ENCODE measurements around the gene MCHR1. TPM values are rescaled to one million over a fixed set of nuclear protein-coding genes. Genes with fewer than 3 reads are reported as not detected.
"Not testable (repeated sequence)": the region's sequence is repeated elsewhere in the genome, so short reads cannot be mapped to it uniquely, and the experiment has no call there.

The MCHR1 gene
- total and polyA plus RNA-seq, 2 donors: 0.26 to 0.95 TPM

DNA sequence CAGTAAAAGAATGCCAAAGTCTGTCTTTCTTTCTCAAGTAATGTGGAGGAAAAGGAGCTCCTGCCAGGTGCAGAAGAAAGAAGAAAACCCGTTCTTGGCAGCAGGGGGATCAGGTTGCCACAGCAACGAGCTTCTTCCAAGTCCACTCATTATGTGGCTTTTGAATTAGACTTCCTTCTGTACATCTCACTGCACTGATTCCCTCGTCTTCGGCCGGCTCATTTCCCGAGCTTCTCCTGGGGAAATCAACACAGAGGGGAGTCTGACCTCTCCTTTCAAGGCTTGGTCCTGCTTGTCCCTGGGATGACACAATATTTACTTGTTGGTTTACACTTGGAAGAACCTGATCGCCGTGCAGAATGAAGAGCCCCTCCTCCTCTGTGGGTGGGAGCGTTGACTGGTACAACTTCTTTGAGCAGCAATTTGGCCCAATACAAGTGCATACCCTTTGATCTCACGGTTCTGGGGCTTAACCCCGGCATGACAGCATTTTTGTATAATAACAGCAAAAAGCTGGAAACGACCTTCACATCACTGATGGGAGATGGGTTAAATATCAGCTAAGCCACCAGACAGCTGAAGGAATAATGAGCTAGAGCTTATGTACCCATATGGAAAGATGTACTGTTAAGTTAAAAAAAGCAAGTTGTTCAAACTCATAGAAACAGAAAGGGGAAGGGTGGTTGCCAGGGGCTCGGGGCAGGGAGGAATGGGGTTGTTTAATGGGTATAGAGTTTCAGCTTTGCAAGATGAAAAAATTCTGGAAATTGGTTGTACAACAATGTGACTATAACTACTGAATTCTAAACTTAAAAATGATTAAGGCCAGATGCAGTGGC is 35.4 kb downstream of the MCHR1 start:
- WGBS: 26% methylated on average over 13 of the region's 13 CpGs
- Histone ChIP-seq H3K4me1 (ENCODE audit: insufficient read depth) (no peaks in the 10 kb centered on the region), H3K27ac (ENCODE audit: low read depth) (no peak overlapping the region), H3K4me3 (ENCODE audit: low read depth, low read length) (no peak overlapping the region), H3K36me3 (ENCODE audit: insufficient read depth) (no peaks in the 10 kb centered on the region)
- no peak for DNase-seq (ENCODE audit: extremely low spot score)

DNA sequence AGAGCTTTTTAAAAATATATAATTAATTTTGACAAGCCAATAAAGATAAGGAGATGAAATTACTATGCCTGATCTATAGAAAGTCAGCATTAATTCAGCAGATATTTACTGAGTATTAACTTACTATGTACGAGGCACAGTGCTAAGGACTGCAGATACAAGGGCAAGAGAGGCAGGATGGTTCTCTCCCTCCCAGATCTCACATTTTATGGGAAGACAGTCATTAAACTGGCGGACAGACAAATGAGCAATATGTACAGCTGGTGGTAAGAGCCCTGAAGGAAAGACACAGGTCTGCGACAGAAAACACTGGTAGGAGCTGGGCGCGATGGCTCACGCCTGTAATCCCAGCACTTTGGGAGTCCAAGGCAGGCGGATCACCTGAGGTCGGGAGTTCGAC is 36.8 kb downstream of the MCHR1 start:
- no peak for DNase-seq (ENCODE audit: extremely low spot score)
- WGBS: 94% methylated on average over 9 of the region's 9 CpGs
- H3K4me3 ChIP-seq (ENCODE audit: low read depth, low read length): no peak overlapping the region
- no peaks in the 10 kb centered on the region for H3K4me1 ChIP-seq (ENCODE audit: insufficient read depth)
- H3K36me3 ChIP-seq (ENCODE audit: insufficient read depth): no peaks in the 10 kb centered on the region
- H3K27ac ChIP-seq (ENCODE audit: low read depth): no peak overlapping the region

GRCh38 chr22:40717657-40718056 is 38.4 kb downstream of the MCHR1 start:
- not testable (repeated sequence) for H3K36me3 ChIP-seq (ENCODE audit: insufficient read depth); DNase-seq (ENCODE audit: extremely low spot score); H3K4me1 ChIP-seq (ENCODE audit: insufficient read depth); H3K4me3 ChIP-seq (ENCODE audit: low read depth, low read length); H3K27ac ChIP-seq (ENCODE audit: low read depth)
- 91% methylated on average over 5 of the region's 5 CpGs for WGBS

- Histone ChIP-seq H3K27ac (ENCODE audit: low read depth) (no peak overlapping the region), H3K4me1 (ENCODE audit: insufficient read depth) (no peaks in the 10 kb centered on the region), H3K36me3 (ENCODE audit: insufficient read depth) (no peaks in the 10 kb centered on the region), H3K4me3 (ENCODE audit: low read depth, low read length) (no peak overlapping the region)
- no peak for DNase-seq (ENCODE audit: extremely low spot score)
- 90% methylated on average over 9 of the region's 9 CpGs for WGBS
Observed at GRCh38 chr22:40718250-40719204, 39.2 kb downstream of the MCHR1 start.

- H3K4me3 ChIP-seq (ENCODE audit: low read depth, low read length): no peak overlapping the region
- no peaks in the 10 kb centered on the region for H3K36me3 ChIP-seq (ENCODE audit: insufficient read depth)
- H3K27ac ChIP-seq (ENCODE audit: low read depth): no peak overlapping the region
- no peak for DNase-seq (ENCODE audit: extremely low spot score)
- H3K4me1 ChIP-seq (ENCODE audit: insufficient read depth): no peaks in the 10 kb centered on the region
- WGBS: 90% methylated on average over 6 of the region's 6 CpGs
Observed at GRCh38 chr22:40719599-40719998, 40.3 kb downstream of the MCHR1 start.

DNA sequence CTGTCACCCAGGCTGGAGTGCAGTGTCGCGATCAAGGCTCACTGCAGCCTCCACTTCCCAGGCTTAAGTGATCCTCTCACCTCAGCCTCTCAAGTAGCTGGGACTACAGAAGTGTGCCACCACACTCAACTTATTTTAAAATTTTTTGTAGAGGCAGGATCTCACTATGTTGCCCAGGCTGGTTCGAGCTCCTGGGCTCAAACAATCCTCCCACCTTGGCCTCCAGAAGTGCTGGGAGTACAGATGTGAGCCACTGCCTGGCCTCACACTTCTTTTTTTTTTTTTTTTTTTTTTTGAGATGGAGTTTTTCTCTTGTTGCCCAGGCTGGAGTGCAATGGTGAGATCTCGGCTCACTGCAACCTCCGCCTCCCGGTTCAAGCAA is 40.9 kb downstream of the MCHR1 start:
- H3K36me3 ChIP-seq (ENCODE audit: insufficient read depth); H3K27ac ChIP-seq (ENCODE audit: low read depth); H3K4me3 ChIP-seq (ENCODE audit: low read depth, low read length); H3K4me1 ChIP-seq (ENCODE audit: insufficient read depth); DNase-seq (ENCODE audit: extremely low spot score): not testable (repeated sequence)
- 94% methylated on average over 6 of the region's 6 CpGs for WGBS

GRCh38 chr22:40720538-40721256 is 41.4 kb downstream of the MCHR1 start:
- Histone ChIP-seq H3K36me3 (ENCODE audit: insufficient read depth) (no peaks in the 10 kb centered on the region), H3K4me3 (ENCODE audit: low read depth, low read length) (no peak overlapping the region), H3K27ac (ENCODE audit: low read depth) (no peak overlapping the region), H3K4me1 (ENCODE audit: insufficient read depth) (no peaks in the 10 kb centered on the region)
- no peak for DNase-seq (ENCODE audit: extremely low spot score)
- 23% methylated on average over 11 of the region's 11 CpGs for WGBS

DNA sequence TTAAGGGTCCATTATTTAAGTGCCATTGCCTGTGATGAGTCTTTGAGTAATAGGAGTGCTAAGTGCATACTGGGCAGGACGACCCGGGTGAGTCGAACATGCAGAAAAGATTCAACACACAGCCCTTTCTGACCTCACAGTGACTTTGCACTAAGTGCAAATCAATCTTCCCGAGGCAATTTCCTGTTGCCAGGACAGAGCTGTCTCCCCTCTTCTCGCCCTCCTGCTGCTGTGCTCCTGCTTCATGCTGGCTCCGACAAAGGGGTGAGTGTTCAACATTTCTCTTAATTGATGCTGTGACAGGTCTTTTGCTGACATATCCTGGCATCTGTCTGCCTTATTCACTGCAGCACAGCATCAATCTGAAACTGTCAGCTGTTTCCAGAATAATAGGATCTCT is 42.0 kb downstream of the MCHR1 start:
- no peak for DNase-seq (ENCODE audit: extremely low spot score)
- Histone ChIP-seq H3K4me3 (ENCODE audit: low read depth, low read length) (no peak overlapping the region), H3K27ac (ENCODE audit: low read depth) (no peak overlapping the region), H3K36me3 (ENCODE audit: insufficient read depth) (no peaks in the 10 kb centered on the region), H3K4me1 (ENCODE audit: insufficient read depth) (no peaks in the 10 kb centered on the region)
- 25% methylated on average over 6 of the region's 6 CpGs for WGBS

DNA sequence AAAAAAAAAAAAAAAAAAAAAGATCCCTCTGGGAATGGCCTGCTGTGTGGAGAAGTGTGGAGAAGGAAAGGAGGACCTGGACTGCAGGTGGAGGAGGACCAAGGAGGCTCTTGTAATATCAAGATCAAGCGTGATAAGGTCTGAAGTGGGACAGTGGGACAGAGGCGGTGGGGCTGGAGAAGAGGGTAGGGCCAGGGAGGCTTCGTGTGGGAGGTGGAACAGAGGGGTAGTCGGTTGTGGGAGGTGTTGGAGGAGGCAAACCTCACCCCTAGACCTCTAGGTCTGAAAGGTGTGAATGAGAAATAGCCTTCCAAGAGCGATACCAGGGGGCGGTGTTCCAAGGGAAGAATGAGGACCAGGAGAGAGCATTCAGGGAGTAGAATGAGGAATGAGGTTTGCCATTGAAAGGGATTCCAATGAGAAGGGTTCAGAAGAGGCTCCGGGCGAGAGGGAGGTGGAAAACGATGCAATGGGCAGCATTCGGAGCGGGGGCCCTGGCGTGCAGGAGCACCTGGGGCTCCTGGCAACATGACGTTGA is 44.2 kb downstream of the MCHR1 start:
- Histone ChIP-seq H3K4me1 (ENCODE audit: insufficient read depth) (peaks cover 1% of the 10 kb centered on the region), H3K27ac (ENCODE audit: low read depth) (no peak overlapping the region), H3K4me3 (ENCODE audit: low read depth, low read length) (no peak overlapping the region), H3K36me3 (ENCODE audit: insufficient read depth) (no peaks in the 10 kb centered on the region)
- no peak for DNase-seq (ENCODE audit: extremely low spot score)
- WGBS: 89% methylated on average over 13 of the region's 13 CpGs

- WGBS: 58% methylated on average over 4 of the region's 4 CpGs
- Histone ChIP-seq H3K27ac (ENCODE audit: low read depth) (no peak overlapping the region), H3K4me3 (ENCODE audit: low read depth, low read length) (no peak overlapping the region), H3K4me1 (ENCODE audit: insufficient read depth) (peaks cover 1% of the 10 kb centered on the region), H3K36me3 (ENCODE audit: insufficient read depth) (no peaks in the 10 kb centered on the region)
- DNase-seq (ENCODE audit: extremely low spot score): no peak
Observed at GRCh38 chr22:40726514-40726913, 47.2 kb downstream of the MCHR1 start.

GRCh38 chr22:40727070-40727963 is 48.0 kb downstream of the MCHR1 start:
- H3K36me3 ChIP-seq (ENCODE audit: insufficient read depth): no peaks in the 10 kb centered on the region
- peaks cover 1% of the 10 kb centered on the region for H3K4me1 ChIP-seq (ENCODE audit: insufficient read depth)
- H3K4me3 ChIP-seq (ENCODE audit: low read depth, low read length): no peak overlapping the region
- DNase-seq (ENCODE audit: extremely low spot score): no peak
- WGBS: 89% methylated on average over 11 of the region's 11 CpGs
- no peak overlapping the region for H3K27ac ChIP-seq (ENCODE audit: low read depth)

DNA sequence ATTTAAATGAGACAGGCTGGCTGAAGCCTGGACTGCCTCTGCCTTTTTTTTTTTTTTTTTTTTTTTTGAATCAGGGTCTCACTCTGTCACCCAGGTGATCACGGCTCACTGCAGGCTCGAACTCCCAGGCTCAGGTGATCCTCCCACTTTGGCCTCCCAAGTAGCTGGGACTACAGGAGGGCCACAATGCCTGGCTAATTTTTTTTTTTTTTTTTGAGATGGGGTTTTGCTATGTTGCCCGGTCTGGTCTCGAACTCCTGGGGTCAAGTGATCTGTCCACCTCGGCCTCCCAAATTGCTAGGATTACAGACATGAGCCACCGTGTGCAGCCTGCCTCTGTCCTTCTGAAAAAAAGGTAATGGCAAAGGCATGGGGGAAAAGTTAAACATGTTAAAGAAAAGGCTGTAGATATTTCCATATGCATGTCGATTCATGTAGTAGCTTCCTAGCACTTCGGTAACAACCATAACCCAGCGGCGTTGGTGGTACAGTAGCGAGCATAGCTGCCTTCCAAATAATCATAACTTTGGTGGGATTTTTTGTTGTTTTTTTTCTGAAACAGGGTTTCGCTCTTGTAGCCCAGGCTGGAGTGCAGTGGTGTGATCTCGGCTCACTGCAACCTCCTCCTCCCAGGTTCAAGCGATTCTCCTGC is 48.8 kb downstream of the MCHR1 start:
- H3K4me1 ChIP-seq (ENCODE audit: insufficient read depth): peaks cover 1% of the 10 kb centered on the region
- WGBS: 87% methylated on average over 14 of the region's 14 CpGs
- H3K27ac ChIP-seq (ENCODE audit: low read depth): no peak overlapping the region
- H3K36me3 ChIP-seq (ENCODE audit: insufficient read depth): no peaks in the 10 kb centered on the region
- no peak for DNase-seq (ENCODE audit: extremely low spot score)
- H3K4me3 ChIP-seq (ENCODE audit: low read depth, low read length): no peak overlapping the region

All from urinary bladder (tissue), 4 donors.